VCaP (cell line): Measurements from ENCODE around the gene ENOX2.
A peak's percentile ranks its signal among the peaks of the same experiment; 100 is the strongest.

Experiments
- H3K27ac ChIP-seq: fragments of 450-650 bp; 2 replicates; pipeline ENCODE4 v1.5.1; 2017
- TF ChIP-seq, protein P1 (sequence below): fragments of 450-650 bp; conservative IDR thresholded peaks from 2 replicates; pipeline ENCODE4 v1.5.1; 2017; ENCODE audit warnings: mild to moderate bottlenecking, moderate library complexity

Gene ENOX2

DNA sequence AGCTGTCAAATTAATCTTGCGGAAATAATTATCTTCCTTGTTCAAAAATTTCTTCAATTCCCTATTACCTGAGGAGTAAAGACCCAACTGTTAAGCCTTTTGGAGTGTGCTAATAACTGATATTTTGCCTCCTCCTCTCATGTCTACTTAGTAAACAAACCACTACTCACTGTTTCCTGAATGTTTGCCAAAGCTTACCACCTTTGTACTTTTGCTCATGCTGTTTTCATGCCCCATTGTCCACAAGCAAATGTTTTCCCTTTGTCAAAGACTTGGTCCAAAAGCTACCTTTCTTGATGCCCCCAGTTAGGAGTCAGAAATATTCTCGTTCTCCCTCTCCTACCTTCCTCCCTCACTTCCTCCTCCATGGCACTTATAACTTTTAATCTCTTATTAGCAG, 226.1 kb downstream of the ENOX2 start:
- TF ChIP-seq, protein P1, sequence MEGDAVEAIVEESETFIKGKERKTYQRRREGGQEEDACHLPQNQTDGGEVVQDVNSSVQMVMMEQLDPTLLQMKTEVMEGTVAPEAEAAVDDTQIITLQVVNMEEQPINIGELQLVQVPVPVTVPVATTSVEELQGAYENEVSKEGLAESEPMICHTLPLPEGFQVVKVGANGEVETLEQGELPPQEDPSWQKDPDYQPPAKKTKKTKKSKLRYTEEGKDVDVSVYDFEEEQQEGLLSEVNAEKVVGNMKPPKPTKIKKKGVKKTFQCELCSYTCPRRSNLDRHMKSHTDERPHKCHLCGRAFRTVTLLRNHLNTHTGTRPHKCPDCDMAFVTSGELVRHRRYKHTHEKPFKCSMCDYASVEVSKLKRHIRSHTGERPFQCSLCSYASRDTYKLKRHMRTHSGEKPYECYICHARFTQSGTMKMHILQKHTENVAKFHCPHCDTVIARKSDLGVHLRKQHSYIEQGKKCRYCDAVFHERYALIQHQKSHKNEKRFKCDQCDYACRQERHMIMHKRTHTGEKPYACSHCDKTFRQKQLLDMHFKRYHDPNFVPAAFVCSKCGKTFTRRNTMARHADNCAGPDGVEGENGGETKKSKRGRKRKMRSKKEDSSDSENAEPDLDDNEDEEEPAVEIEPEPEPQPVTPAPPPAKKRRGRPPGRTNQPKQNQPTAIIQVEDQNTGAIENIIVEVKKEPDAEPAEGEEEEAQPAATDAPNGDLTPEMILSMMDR: no peak
- H3K27ac ChIP-seq: peak overlapping the region; percentile 54

- TF ChIP-seq, protein P1: no peak
- no peak overlapping the region for H3K27ac ChIP-seq
Measured at GRCh38 chrX:130672214-130672613, 230.8 kb downstream of the ENOX2 start.

- TF ChIP-seq, protein P1: no peak
- H3K27ac ChIP-seq: no peak overlapping the region
Measured at GRCh38 chrX:130669233-130669632, 233.8 kb downstream of the ENOX2 start.

GRCh38 chrX:130665263-130665662, 237.7 kb downstream of the ENOX2 start:
- TF ChIP-seq, protein P1: no peak
- H3K27ac ChIP-seq: no peak overlapping the region

GRCh38 chrX:130658310-130658709, 244.7 kb downstream of the ENOX2 start:
- H3K27ac ChIP-seq: no peak overlapping the region
- TF ChIP-seq, protein P1: no peak

DNA sequence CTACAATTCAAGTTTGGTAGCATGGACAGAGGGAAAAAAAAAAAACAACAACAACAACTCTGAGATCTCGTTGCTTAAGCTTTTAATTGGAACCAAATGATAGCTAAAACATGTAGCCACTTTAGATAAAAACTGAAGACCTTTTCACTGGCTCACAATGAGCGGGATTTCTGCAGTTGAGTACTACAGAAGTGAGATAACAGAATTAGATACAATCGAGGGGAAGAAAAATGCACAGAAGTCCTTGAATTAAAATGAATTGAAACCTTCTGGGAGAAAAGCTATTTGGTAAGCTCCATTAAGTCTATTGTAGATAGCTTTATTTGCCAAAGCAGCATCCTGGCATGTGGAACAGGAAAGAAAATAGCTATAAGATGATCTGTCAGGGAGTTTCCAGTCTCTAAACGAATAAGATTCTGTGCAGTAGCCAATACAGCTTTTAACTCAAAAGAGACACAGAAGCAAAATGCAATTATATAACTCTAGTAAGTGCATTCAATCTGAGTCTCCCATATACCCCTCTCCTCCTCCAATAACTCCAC, 248.5 kb downstream of the ENOX2 start:
- H3K27ac ChIP-seq: peak overlapping the region; percentile 18; the same call in 1 of the 2 replicates
- TF ChIP-seq, protein P1: no peak

GRCh38 chrX:130652824-130653578, 250.0 kb downstream of the ENOX2 start:
- TF ChIP-seq, protein P1: no peak
- H3K27ac ChIP-seq: no peak overlapping the region
